HEK293 (cell line): ENCODE results near the gene SLC66A1.
A peak's percentile ranks its signal among the peaks of the same experiment; 100 is the strongest.

Experiments
- TF ChIP-seq, protein P1 (sequence below): fragments of 450-650 bp; formaldehyde crosslinking; IDR thresholded peaks from 2 replicates; pipeline ENCODE4 v1.5.1; 2016; ENCODE audit warnings: missing biosample characterization, missing genetic modification characterization
- TF ChIP-seq, protein P2 (sequence below): fragments of 450-650 bp; formaldehyde crosslinking; IDR thresholded peaks from 2 replicates; pipeline ENCODE4 v1.5.1; 2016; ENCODE audit warnings: missing biosample characterization, missing genetic modification characterization
- TF ChIP-seq, protein P3 (sequence below): fragments of 450-650 bp; formaldehyde crosslinking; IDR thresholded peaks from 2 replicates; pipeline ENCODE4 v1.5.1; 2017; ENCODE audit warnings: missing biosample characterization, mild to moderate bottlenecking, missing genetic modification characterization, moderate library complexity

DNA sequence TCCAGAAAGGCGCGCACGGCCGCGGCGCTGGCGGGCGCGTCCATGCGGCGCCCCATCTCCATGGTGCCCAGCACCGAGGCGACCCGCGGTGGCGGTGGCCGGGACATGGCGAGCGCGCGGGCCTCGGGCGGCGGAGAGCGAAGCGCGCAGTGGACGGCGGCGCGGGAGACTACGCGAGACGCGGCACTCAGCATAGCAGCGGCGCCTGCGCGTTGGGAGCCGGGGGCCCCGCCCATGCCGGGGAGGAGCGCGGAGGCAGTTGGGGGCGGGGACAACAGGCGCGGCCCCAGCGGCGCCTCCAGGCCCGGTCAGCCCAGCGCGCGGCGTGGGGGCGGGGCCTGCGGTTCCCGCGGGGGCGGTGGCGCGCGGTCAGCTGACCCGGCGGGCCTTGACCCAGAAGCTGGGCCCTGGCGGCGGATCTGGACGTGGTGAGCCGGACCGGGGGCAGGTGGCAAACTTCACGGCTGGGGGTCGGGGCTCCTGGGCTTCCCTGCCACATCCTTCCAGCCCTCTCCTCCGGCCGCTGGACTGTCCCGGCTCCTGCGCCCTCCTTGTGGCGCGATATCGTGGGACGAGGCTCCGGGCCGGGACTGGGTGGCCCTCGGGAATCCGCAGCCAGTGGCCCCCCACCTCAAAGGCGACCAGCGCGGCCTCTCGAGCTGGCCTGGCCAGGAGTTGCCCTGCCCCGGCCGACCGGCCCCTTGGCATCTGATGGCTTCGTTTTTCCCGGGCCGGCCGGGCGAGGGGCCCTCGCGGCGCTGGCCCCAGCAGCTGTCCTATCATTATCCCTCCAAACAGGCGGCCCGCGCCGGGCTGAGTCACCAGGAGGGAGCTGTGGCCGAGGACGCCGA lies at the start of gene SLC66A1, which contains the start of gene AKR7A2:
- TF ChIP-seq, protein P1, sequence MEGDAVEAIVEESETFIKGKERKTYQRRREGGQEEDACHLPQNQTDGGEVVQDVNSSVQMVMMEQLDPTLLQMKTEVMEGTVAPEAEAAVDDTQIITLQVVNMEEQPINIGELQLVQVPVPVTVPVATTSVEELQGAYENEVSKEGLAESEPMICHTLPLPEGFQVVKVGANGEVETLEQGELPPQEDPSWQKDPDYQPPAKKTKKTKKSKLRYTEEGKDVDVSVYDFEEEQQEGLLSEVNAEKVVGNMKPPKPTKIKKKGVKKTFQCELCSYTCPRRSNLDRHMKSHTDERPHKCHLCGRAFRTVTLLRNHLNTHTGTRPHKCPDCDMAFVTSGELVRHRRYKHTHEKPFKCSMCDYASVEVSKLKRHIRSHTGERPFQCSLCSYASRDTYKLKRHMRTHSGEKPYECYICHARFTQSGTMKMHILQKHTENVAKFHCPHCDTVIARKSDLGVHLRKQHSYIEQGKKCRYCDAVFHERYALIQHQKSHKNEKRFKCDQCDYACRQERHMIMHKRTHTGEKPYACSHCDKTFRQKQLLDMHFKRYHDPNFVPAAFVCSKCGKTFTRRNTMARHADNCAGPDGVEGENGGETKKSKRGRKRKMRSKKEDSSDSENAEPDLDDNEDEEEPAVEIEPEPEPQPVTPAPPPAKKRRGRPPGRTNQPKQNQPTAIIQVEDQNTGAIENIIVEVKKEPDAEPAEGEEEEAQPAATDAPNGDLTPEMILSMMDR: peak; percentile 22; the same call in 1 of the 2 replicates
- TF ChIP-seq, protein P2, sequence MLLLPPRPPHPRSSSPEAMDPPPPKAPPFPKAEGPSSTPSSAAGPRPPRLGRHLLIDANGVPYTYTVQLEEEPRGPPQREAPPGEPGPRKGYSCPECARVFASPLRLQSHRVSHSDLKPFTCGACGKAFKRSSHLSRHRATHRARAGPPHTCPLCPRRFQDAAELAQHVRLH (tag by site-specific recombination): no peak
- TF ChIP-seq, protein P3, sequence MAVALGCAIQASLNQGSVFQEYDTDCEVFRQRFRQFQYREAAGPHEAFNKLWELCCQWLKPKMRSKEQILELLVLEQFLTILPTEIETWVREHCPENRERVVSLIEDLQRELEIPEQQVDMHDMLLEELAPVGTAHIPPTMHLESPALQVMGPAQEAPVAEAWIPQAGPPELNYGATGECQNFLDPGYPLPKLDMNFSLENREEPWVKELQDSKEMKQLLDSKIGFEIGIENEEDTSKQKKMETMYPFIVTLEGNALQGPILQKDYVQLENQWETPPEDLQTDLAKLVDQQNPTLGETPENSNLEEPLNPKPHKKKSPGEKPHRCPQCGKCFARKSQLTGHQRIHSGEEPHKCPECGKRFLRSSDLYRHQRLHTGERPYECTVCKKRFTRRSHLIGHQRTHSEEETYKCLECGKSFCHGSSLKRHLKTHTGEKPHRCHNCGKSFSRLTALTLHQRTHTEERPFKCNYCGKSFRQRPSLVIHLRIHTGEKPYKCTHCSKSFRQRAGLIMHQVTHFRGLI (tag by site-specific recombination): no peak
